ENCODE measurements around the gene HOXA7.

HOXA7 gene

GRCh38 chr7:27145914-27146412 is 10.5 kb downstream of the HOXA7 start:
- no peak for DNase-seq

- no peak for DNase-seq
Observed at GRCh38 chr7:27145165-27145913, 11.1 kb downstream of the HOXA7 start.

- no peak for DNase-seq
Observed at GRCh38 chr7:27144781-27145164, 11.7 kb downstream of the HOXA7 start.

- DNase-seq: no peak
Observed at GRCh38 chr7:27143950-27144780, 12.3 kb downstream of the HOXA7 start.

GRCh38 chr7:27143023-27143949 is 13.2 kb downstream of the HOXA7 start, which contains the start of gene HOXA5:
HOXA5 (minus strand) TSS chr7:27143681; CDS start chr7:27143607, 74 bp downstream.
- no peak for DNase-seq

- DNase-seq: no peak
Observed at GRCh38 chr7:27142580-27143022, 13.9 kb downstream of the HOXA7 start.

- no peak for DNase-seq
Observed at GRCh38 chr7:27141923-27142579, 14.4 kb downstream of the HOXA7 start.

GRCh38 chr7:27141137-27141922 is 15.1 kb downstream of the HOXA7 start:
- no peak for DNase-seq

GRCh38 chr7:27140126-27140857 is 16.2 kb downstream of the HOXA7 start:
- DNase-seq: no peak

- no peak for DNase-seq
Observed at GRCh38 chr7:27139334-27140125, 16.9 kb downstream of the HOXA7 start.

- no peak for DNase-seq
Observed at GRCh38 chr7:27138985-27139333, 17.5 kb downstream of the HOXA7 start.

GRCh38 chr7:27138472-27138871 is 18.0 kb downstream of the HOXA7 start:
- DNase-seq: no peak

- no peak for DNase-seq
Observed at GRCh38 chr7:27137640-27138315, 18.7 kb downstream of the HOXA7 start.

- DNase-seq: no peak
Observed at GRCh38 chr7:27134392-27134791, 22.1 kb downstream of the HOXA7 start.

GRCh38 chr7:27133409-27134231 is 22.9 kb downstream of the HOXA7 start:
- no peak for DNase-seq

GRCh38 chr7:27132978-27133377 is 23.5 kb downstream of the HOXA7 start:
- no peak for DNase-seq

- no peak for DNase-seq
Observed at GRCh38 chr7:27132214-27132613, 24.3 kb downstream of the HOXA7 start.

- no peak for DNase-seq
Observed at GRCh38 chr7:27131390-27131819, 25.1 kb downstream of the HOXA7 start.
